Heart left ventricle (tissue), 16 donors: ENCODE data around the gene NPAS2. TPM values are rescaled to one million over a fixed set of nuclear protein-coding genes. Genes with fewer than 3 reads are reported as not detected.
A peak's percentile ranks its signal among the peaks of the same experiment; 100 is the strongest.

Experiments used
- ATAC-seq, 4 donors: fragments of 200-7000 bp; cut with Tn5 transposase; one replicate each; pipeline ENCODE4 v1.9.1; 2020 to 2022; ENCODE audit warnings: moderate library complexity in 4 of 4, mild to moderate bottlenecking in 3 of 4, moderate number of reproducible peaks in 1 of 4
- DNase-seq, 5 donors: peaks; one replicate each; pipeline ENCODE4 v3.0.0-alpha.2; 2020
- H3K27ac ChIP-seq, 12 donors: fragments of 200-600 bp; sonication (generic) in 4 of 12; one replicate each; pipeline versions ENCODE4 v1.5.0 to v1.8.0; 2016 to 2022; ENCODE audit warnings: mild to moderate bottlenecking in 2 of 12
- H3K27me3 ChIP-seq, 9 donors: fragments of 200-600 bp; sonication (generic) in 2 of 9; one replicate each; pipeline versions ENCODE4 v1.5.1 to v1.8.0; 2016 to 2022; ENCODE audit warnings: mild to moderate bottlenecking in 3 of 9
- H3K36me3 ChIP-seq, 9 donors: fragments of 200-600 bp; sonication (generic) in 2 of 9; one replicate each; pipeline versions ENCODE4 v1.5.0 to v1.8.0; 2018 to 2022; ENCODE audit warnings: mild to moderate bottlenecking in 2 of 9
- H3K4me1 ChIP-seq, 12 donors: fragments of 200-600 bp; sonication (generic) in 4 of 12; one replicate each; pipeline versions ENCODE4 v1.5.0 to v1.8.0; 2016 to 2022; ENCODE audit warnings: mild to moderate bottlenecking in 3 of 12
- H3K4me3 ChIP-seq, 12 donors: fragments of 200-600 bp; sonication (generic) in 4 of 12; one replicate each; pipeline versions ENCODE4 v1.5.0 to v1.8.0; 2017 to 2022; ENCODE audit warnings: mild to moderate bottlenecking in 9 of 12, moderate library complexity in 4 of 12
- H3K9me3 ChIP-seq, 12 donors: fragments of 200-600 bp; sonication (generic) in 4 of 12; one replicate each; pipeline versions ENCODE4 v1.5.0 to v1.8.0; 2016 to 2022; ENCODE audit warnings: mild to moderate bottlenecking in 1 of 12
- POLR2A ChIP-seq, 2 donors: fragments of 450-650 bp; IDR thresholded peaks; one replicate each; pipeline ENCODE4 v1.6.1; 2017; ENCODE audit warnings: antibody characterized with exemption in 2 of 2, mild to moderate bottlenecking in 2 of 2, moderate library complexity in 2 of 2
- WGBS, 4 donors: extraction: QIAGEN DNeasy Blood & Tissue Kit in 2 of 4; methylation state at CpG; one replicate each; pipeline versions ENCODE4 v1.1.5 to v1.1.7; 2013 to 2018; 5-methylcytosine and 5-hydroxymethylcytosine counted together
- intact Hi-C, 10 donors: fragments of 100-400 bp; cut with DNase I; formaldehyde crosslinking; loops; one replicate each; pipeline versions ENCODE4 v1.11.1 to v1.14.2; 2022
- polyA plus RNA-seq, 2 donors: library from polyadenylated mRNA; stranded (reverse); fragments of 200-250 nt; gene quantifications; one replicate each; pipeline ENCODE4 v1.2.3, GENCODE V29; 2013
- total RNA-seq, 9 donors: library from RNA; depleted of rRNA in 2 of 9; stranded (reverse); fragments of >200 nt in 2 of 9; fragmentation: NEBNext Ultra II Directional in 3 of 9; extraction: Animal tissue kit (Norgen Biotek cat#: 25700) in 3 of 9; gene quantifications; one replicate each; pipeline versions ENCODE4 v1.1.0 to v1.2.4, GENCODE V29; 2016 to 2023
- TF ChIP-seq, protein P1 (sequence below), 12 donors: fragments of 200-600 bp; sonication (generic) in 4 of 12; IDR thresholded peaks; one replicate each; pipeline versions ENCODE4 v1.5.0 to v1.8.0; 2018 to 2022; ENCODE audit warnings: antibody characterized with exemption in 12 of 12, mild to moderate bottlenecking in 5 of 12
- donor health status: ischemic (EF 13 %, LVEDD 7.1; RV severe dilation, severe dysfunction).
- donor health status: healthy with polysubstance abuse.
- donor health status: DM: no; HTN: yes; CAD: no.
- donor health status: DM: no; HTN: no; CAD: no.
- donor health status: ischemic (EF 25% LVEDD 6.9; RV normal size, moderate dysfunction).
- donor health status: ischemic (EF 25% LVEDD 5.7; RV mildly dilated, moderate dysfunction).
- donor health status: healthy.
- donor health status: DM: yes; HTN: yes; CAD: no.
- donor health status: ischemic (EF 35%, LVEDD 5.7; RV mildly dilated, moderate dysfunction).
- donor health status: nonischemic (EF 11% LVEDD 7.7; RV severe dilation, severe dysfunction).
- donor health status: DM: yes; HTN: yes; CAD: no.
- donor health status: PGD.
- donor health status: ischemic (EF 29% LVEDD 5.4; RV normal size, mild dysfunction).
- donor health status: nonischemic (EF 23%, LVEDD 6.1; RV moderate dilation, normal function).

The NPAS2 gene
- total and polyA plus RNA-seq, 11 donors = 28.2 to 144 (median 43.3) TPM

DNA sequence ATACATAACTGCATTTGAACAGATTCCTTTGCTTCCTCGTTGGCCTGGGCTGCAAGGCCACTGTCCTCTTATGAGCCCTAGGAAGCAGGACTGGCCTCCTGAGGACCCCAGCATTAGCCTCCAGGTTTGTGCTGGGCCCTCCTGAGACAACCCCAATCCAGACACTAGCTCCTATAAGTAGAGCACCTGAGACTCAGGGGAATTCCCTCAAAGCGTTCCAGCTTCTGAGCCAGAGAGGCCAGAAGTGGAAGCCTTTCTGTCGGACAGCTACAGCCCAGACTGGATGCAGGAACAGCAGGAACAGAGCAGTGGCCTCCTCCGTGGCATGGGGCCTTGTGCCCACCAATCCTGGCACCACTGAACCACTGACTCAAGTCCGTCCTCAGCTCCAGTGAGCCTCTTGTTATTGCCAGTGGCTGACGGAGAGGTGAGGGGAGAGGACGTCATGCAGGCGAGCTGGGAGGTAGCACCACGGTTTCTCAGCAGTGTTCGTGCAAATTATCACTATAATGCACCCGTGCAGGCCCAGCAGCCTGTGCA lies 67.2 kb downstream of the NPAS2 start:
- Histone ChIP-seq H3K4me3 (no peak overlapping the region), H3K36me3 (peaks cover 0 to 4% (median 0%) of the 10 kb centered on the region in 9 donors), H3K27ac (peak overlapping the region in 6 of 12 donors; percentile 27 to 69 (median 46)), H3K9me3 (no peaks in the 10 kb centered on the region), H3K4me1 (peaks cover 0 to 71% (median 32%) of the 10 kb centered on the region in 12 donors), H3K27me3 (no peaks in the 10 kb centered on the region)
- ATAC-seq (peak in 1 of 4 donors; percentile 4), DNase-seq (no peak)
- WGBS, 4 donors = 70 to 76% (median 73%) methylated on average over 11 of the region's 11 CpGs
- intact Hi-C loops = loop anchor here in 2 of 10 donors (5.0 to 10.0 kb wide), 2 partner anchors 62 to 65 kb away; partner anchors contain the start of gene NPAS2 (in 2 of the 2)
- TF ChIP-seq, protein P1, sequence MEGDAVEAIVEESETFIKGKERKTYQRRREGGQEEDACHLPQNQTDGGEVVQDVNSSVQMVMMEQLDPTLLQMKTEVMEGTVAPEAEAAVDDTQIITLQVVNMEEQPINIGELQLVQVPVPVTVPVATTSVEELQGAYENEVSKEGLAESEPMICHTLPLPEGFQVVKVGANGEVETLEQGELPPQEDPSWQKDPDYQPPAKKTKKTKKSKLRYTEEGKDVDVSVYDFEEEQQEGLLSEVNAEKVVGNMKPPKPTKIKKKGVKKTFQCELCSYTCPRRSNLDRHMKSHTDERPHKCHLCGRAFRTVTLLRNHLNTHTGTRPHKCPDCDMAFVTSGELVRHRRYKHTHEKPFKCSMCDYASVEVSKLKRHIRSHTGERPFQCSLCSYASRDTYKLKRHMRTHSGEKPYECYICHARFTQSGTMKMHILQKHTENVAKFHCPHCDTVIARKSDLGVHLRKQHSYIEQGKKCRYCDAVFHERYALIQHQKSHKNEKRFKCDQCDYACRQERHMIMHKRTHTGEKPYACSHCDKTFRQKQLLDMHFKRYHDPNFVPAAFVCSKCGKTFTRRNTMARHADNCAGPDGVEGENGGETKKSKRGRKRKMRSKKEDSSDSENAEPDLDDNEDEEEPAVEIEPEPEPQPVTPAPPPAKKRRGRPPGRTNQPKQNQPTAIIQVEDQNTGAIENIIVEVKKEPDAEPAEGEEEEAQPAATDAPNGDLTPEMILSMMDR (IDR thresholded peaks at IDR 0.05) = no peak
- TF ChIP-seq POLR2A (IDR thresholded peaks at IDR 0.05) = no peak

DNA sequence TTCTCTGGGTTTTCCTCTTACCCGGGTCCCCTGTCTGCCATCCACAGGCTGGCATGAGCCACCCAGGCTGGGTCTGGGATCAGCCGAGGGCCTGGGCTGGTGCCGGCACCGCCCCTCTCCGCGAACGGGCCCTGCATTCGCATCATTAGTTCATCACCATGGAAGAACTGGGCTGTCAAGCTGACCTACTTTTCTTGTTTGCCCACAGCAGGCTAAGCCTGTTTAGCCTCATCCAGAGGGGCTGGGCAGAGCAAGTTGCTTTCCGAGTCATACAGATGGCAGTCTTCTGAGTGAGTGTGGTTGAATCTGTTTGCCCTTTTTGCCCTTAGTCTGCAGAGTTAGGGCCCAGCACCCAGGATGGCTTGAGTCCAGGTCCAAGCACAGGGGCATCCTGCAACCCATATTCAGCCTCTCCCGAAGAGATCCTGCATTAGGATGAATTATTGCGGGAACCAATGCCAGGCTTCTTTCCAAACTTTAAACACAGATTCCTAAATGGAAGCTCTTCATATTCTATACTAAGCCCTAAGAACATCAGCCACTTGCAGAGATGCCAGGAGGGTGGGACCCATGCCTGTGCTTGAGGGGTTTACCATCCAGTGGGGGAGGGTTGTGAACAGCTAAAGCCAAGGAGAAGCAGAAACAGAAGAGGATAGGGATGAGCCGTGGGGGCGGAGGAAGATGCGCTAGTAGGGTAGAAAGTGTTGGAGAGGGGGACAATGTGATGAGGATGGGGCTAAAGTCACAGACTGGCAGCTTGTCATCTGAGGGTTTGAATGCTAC lies 68.0 kb downstream of the NPAS2 start:
- Histone ChIP-seq H3K9me3 (no peaks in the 10 kb centered on the region), H3K4me3 (no peak overlapping the region), H3K36me3 (peaks cover 0 to 4% (median 0%) of the 10 kb centered on the region in 9 donors), H3K27ac (peak overlapping the region in 8 of 12 donors; percentile 20 to 69 (median 41)), H3K4me1 (peaks cover 0 to 67% (median 34%) of the 10 kb centered on the region in 12 donors), H3K27me3 (no peaks in the 10 kb centered on the region)
- ATAC-seq (peak in 3 of 4 donors; percentile 28 to 58 (median 47)), DNase-seq (no peak)
- TF ChIP-seq POLR2A (IDR thresholded peaks at IDR 0.05) = no peak
- TF ChIP-seq, protein P1 (IDR thresholded peaks at IDR 0.05) = no peak
- WGBS, 4 donors = 72 to 78% (median 75%) methylated on average over 14 of the region's 14 CpGs
- intact Hi-C loops = loop anchor here in 2 of 10 donors (5.0 to 10.0 kb wide), 2 partner anchors 63 to 66 kb away; partner anchors contain the start of gene NPAS2 (in 2 of the 2)

- H3K4me3 ChIP-seq = no peak overlapping the region
- H3K27ac ChIP-seq = peak overlapping the region in 1 of 12 donors; percentile 69
- 91 to 98% (median 94%) methylated on average over 3 of the region's 3 CpGs for WGBS, 4 donors
- H3K27me3 ChIP-seq = no peaks in the 10 kb centered on the region
- intact Hi-C loops = loop anchor here in 2 of 10 donors (5.0 to 10.0 kb wide), 2 partner anchors 64 to 66 kb away; partner anchors contain the start of gene NPAS2 (in 2 of the 2)
- H3K9me3 ChIP-seq = no peaks in the 10 kb centered on the region
- TF ChIP-seq POLR2A (IDR thresholded peaks at IDR 0.05) = no peak
- TF ChIP-seq, protein P1 (IDR thresholded peaks at IDR 0.05) = no peak
- ATAC-seq (no peak), DNase-seq (no peak)
- peaks cover 0 to 4% (median 0%) of the 10 kb centered on the region in 9 donors for H3K36me3 ChIP-seq
- peaks cover 0 to 67% (median 27%) of the 10 kb centered on the region in 12 donors for H3K4me1 ChIP-seq
These were observed 68.7 kb downstream of the NPAS2 start for GRCh38 chr2:100888601-100889000.

- TF ChIP-seq POLR2A (IDR thresholded peaks at IDR 0.05) = no peak
- TF ChIP-seq, protein P1 (IDR thresholded peaks at IDR 0.05) = no peak
- no peaks in the 10 kb centered on the region for H3K9me3 ChIP-seq
- peaks cover 0 to 67% (median 25%) of the 10 kb centered on the region in 12 donors for H3K4me1 ChIP-seq
- H3K36me3 ChIP-seq = peaks cover 0 to 4% (median 0%) of the 10 kb centered on the region in 9 donors
- peak overlapping the region in 2 of 12 donors; percentile 10 to 16 for H3K27ac ChIP-seq
- 62 to 78% (median 74%) methylated on average over 6 of the region's 6 CpGs for WGBS, 4 donors
- intact Hi-C loops = loop anchor here in 2 of 10 donors (5.0 to 10.0 kb wide), 2 partner anchors 64 to 67 kb away; partner anchors contain the start of gene NPAS2 (in 2 of the 2)
- no peak overlapping the region for H3K4me3 ChIP-seq
- H3K27me3 ChIP-seq = no peaks in the 10 kb centered on the region
- no peak for DNase-seq
- no peak for ATAC-seq
These were observed 69.3 kb downstream of the NPAS2 start for GRCh38 chr2:100889286-100889685.
